Measurements from ENCODE around the gene CDH20.

DNA sequence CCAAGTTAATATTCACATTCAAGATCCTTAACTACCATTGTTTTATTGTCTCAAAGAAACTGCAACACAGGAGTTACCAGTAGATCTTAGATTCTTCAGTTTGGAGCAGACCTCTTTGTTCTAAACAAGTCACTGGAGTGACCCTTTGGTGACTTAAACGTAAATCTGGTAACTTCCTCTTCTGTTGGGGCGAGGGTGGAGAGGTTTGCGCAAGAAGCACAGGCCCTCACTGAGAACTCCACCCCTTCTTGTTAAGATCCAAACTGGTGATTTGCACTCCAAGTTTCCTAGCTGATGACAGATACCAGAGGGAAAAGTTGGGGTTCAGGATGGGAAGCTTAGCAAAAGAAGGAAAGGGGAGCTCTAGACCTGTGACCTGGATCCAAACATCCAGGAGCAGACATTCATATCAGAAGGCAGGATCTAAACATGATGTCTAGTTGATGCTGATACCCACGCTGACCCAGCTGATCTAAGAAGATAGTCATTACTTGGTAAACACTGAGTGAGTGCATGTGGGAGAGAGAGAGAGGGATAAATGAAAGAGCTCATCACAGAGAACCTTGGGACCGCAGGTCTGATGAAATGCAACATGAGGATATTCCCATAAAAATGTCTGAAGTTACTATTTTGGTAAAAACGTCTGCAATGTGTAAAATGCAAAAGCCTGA lies 256.0 kb downstream of the CDH20 start:
- TF ChIP-seq CTCF (IDR thresholded peaks at IDR 0.05) (no peak), ZFX (IDR thresholded peaks at IDR 0.05; ENCODE audit: borderline replicate concordance) (no peak)
